Measurements from ENCODE around the gene TMEM165.
A peak's percentile ranks its signal among the peaks of the same experiment; 100 is the strongest.
"Not testable (repeated sequence)": the region's sequence is repeated elsewhere in the genome, so short reads cannot be mapped to it uniquely, and the experiment has no call there.

Gene TMEM165

GRCh38 chr4:55354648-55355047, 41.1 kb upstream of the TMEM165 start:
- no peak for TF ChIP-seq Cebpa-rat (IDR thresholded peaks at IDR 0.05)
- Histone ChIP-seq H3K36me3 (peaks cover 0 to 39% (median 30%) of the 10 kb centered on the region in 11 experiments; a peak in 19 of 22 replicates), H3K4me3 (no peak overlapping the region), H3K27ac (no peak overlapping the region), H3K9me3 (replicated peaks in 1 of 11) (peaks cover 14 to 37% (median 26%) of the 10 kb centered on the region in 11 experiments), H4K20me1 (no peaks in the 10 kb centered on the region), H3K4me1 (peaks cover 8 to 59% (median 24%) of the 10 kb centered on the region in 10 experiments; a peak in 18 of 20 replicates), H3K4me2 (peak overlapping the region in 1 of 11 experiments; percentile 32; a peak in 1 of 22 replicates), H3K27me3 (no peaks in the 10 kb centered on the region), H3K9ac (no peak overlapping the region)

GRCh38 chr4:55355555-55355954, 40.2 kb upstream of the TMEM165 start:
- H3K4me2 ChIP-seq = no peak overlapping the region
- no peaks in the 10 kb centered on the region for H4K20me1 ChIP-seq
- H3K27me3 ChIP-seq = no peaks in the 10 kb centered on the region
- TF ChIP-seq Cebpa-rat (IDR thresholded peaks at IDR 0.05) = no peak
- no peak overlapping the region for H3K9ac ChIP-seq
- H3K9me3 ChIP-seq (replicated peaks in 1 of 11) = peaks cover 14 to 37% (median 26%) of the 10 kb centered on the region in 11 experiments
- no peak overlapping the region for H3K27ac ChIP-seq
- H3K4me1 ChIP-seq = peaks cover 8 to 65% (median 27%) of the 10 kb centered on the region in 10 experiments; a peak in 18 of 20 replicates
- no peak overlapping the region for H3K4me3 ChIP-seq
- H3K36me3 ChIP-seq = peaks cover 0 to 40% (median 30%) of the 10 kb centered on the region in 11 experiments; a peak in 19 of 22 replicates

GRCh38 chr4:55356991-55357461, 38.7 kb upstream of the TMEM165 start:
- peaks cover 8 to 64% (median 27%) of the 10 kb centered on the region in 10 experiments; a peak in 18 of 20 replicates for H3K4me1 ChIP-seq
- no peak overlapping the region for H3K9ac ChIP-seq
- no peaks in the 10 kb centered on the region for H3K27me3 ChIP-seq
- no peaks in the 10 kb centered on the region for H4K20me1 ChIP-seq
- no peak overlapping the region for H3K4me3 ChIP-seq
- H3K4me2 ChIP-seq = peak overlapping the region in 5 of 11 experiments; percentile 31 to 90 (median 70); a peak in 10 of 22 replicates
- H3K36me3 ChIP-seq = peaks cover 0 to 31% (median 20%) of the 10 kb centered on the region in 11 experiments; a peak in 19 of 22 replicates
- no peak for TF ChIP-seq Cebpa-rat (IDR thresholded peaks at IDR 0.05)
- peaks cover 14 to 23% (median 20%) of the 10 kb centered on the region in 11 experiments for H3K9me3 ChIP-seq (replicated peaks in 1 of 11)
- H3K27ac ChIP-seq = peak overlapping the region in 4 of 11 experiments; percentile 33 to 84 (median 74); a peak in 7 of 22 replicates

- Histone ChIP-seq H3K9ac (0 out of 22 replicates have a peak overlapping the region, but pooled peaks of 1 of the 11 experiments have one; percentile 66), H3K27ac (peak overlapping the region in 10 of 11 experiments; percentile 35 to 84 (median 64); a peak in 19 of 22 replicates), H3K27me3 (no peaks in the 10 kb centered on the region), H3K9me3 (replicated peaks in 1 of 11) (peaks cover 3 to 11% (median 8%) of the 10 kb centered on the region in 11 experiments), H3K36me3 (peaks cover 0 to 19% (median 9%) of the 10 kb centered on the region in 11 experiments; a peak in 16 of 22 replicates), H3K4me1 (peaks cover 10 to 69% (median 27%) of the 10 kb centered on the region in 10 experiments; a peak in 18 of 20 replicates), H3K4me3 (no peak overlapping the region), H3K4me2 (peak overlapping the region in 10 of 11 experiments; percentile 8 to 90 (median 42); a peak in 16 of 22 replicates), H4K20me1 (no peaks in the 10 kb centered on the region)
- no peak for TF ChIP-seq Cebpa-rat (IDR thresholded peaks at IDR 0.05)
Measured at GRCh38 chr4:55358246-55358645, 37.5 kb upstream of the TMEM165 start.

- Histone ChIP-seq H3K4me3 (no peak overlapping the region; a peak in 1 of 20 replicates), H3K27ac (peak overlapping the region; percentile 31 to 84 (median 63); a peak in 19 of 22 replicates), H3K36me3 (peaks cover 1 to 15% (median 5%) of the 10 kb centered on the region in 11 experiments; a peak in 13 of 22 replicates), H3K4me1 (peaks cover 13 to 73% (median 27%) of the 10 kb centered on the region in 10 experiments; a peak in 18 of 20 replicates), H4K20me1 (no peaks in the 10 kb centered on the region), H3K27me3 (no peaks in the 10 kb centered on the region), H3K4me2 (peak overlapping the region in 10 of 11 experiments; percentile 8 to 90 (median 54); a peak in 19 of 22 replicates), H3K9ac (peak overlapping the region in 6 of 11 experiments; percentile 8 to 66 (median 44); a peak in 7 of 22 replicates), H3K9me3 (replicated peaks in 1 of 11) (peaks cover 0 to 7% (median 4%) of the 10 kb centered on the region in 11 experiments; a peak in 19 of 22 replicates)
- TF ChIP-seq Cebpa-rat (IDR thresholded peaks at IDR 0.05) = peak in 4 of 11 experiments; percentile 17 to 82 (median 52); a peak in 4 of 22 replicates
Measured at GRCh38 chr4:55358668-55359067, 37.1 kb upstream of the TMEM165 start.

- Histone ChIP-seq H3K4me3 (no peak overlapping the region), H3K4me1 (peaks cover 13 to 71% (median 27%) of the 10 kb centered on the region in 10 experiments; a peak in 18 of 20 replicates), H4K20me1 (no peaks in the 10 kb centered on the region), H3K9me3 (replicated peaks in 1 of 11) (no peaks in the 10 kb centered on the region), H3K27me3 (no peaks in the 10 kb centered on the region), H3K9ac (peak overlapping the region in 6 of 11 experiments; percentile 19 to 66 (median 44); a peak in 10 of 22 replicates), H3K27ac (peak overlapping the region in 10 of 11 experiments; percentile 31 to 84 (median 64); a peak in 19 of 22 replicates), H3K36me3 (peaks cover 0 to 13% (median 0%) of the 10 kb centered on the region in 11 experiments; a peak in 5 of 22 replicates), H3K4me2 (peak overlapping the region in 8 of 11 experiments; percentile 10 to 90 (median 72); a peak in 15 of 22 replicates)
- no peak for TF ChIP-seq Cebpa-rat (IDR thresholded peaks at IDR 0.05)
Measured at GRCh38 chr4:55359397-55359916, 36.3 kb upstream of the TMEM165 start.

- H3K27me3 ChIP-seq; H3K9me3 ChIP-seq (replicated peaks in 1 of 11); H4K20me1 ChIP-seq; H3K27ac ChIP-seq; H3K9ac ChIP-seq; H3K4me3 ChIP-seq: not testable (repeated sequence)
- H3K4me2 ChIP-seq = 0 out of 22 replicates have a peak overlapping the region, but pooled peaks of 1 of the 11 experiments have one; percentile 1
- peaks cover 13 to 54% (median 19%) of the 10 kb centered on the region in 10 experiments; a peak in 18 of 20 replicates for H3K4me1 ChIP-seq
- H3K36me3 ChIP-seq = peaks cover 0 to 25% (median 6%) of the 10 kb centered on the region in 11 experiments; a peak in 7 of 22 replicates
Measured at GRCh38 chr4:55362938-55363337, 32.8 kb upstream of the TMEM165 start.

GRCh38 chr4:55363691-55364351, 31.9 kb upstream of the TMEM165 start:
- peaks cover 0 to 25% (median 6%) of the 10 kb centered on the region in 11 experiments; a peak in 8 of 22 replicates for H3K36me3 ChIP-seq
- no peaks in the 10 kb centered on the region for H4K20me1 ChIP-seq
- no peaks in the 10 kb centered on the region for H3K9me3 ChIP-seq (replicated peaks in 1 of 11)
- H3K27ac ChIP-seq = peak overlapping the region in 2 of 11 experiments; percentile 19 to 32; a peak in 2 of 22 replicates
- H3K4me3 ChIP-seq = no peak overlapping the region
- no peaks in the 10 kb centered on the region for H3K27me3 ChIP-seq
- H3K9ac ChIP-seq = 0 out of 22 replicates have a peak overlapping the region, but pooled peaks of 1 of the 11 experiments have one; percentile 8
- H3K4me1 ChIP-seq = peaks cover 6 to 46% (median 13%) of the 10 kb centered on the region in 10 experiments; a peak in 18 of 20 replicates
- TF ChIP-seq Cebpa-rat (IDR thresholded peaks at IDR 0.05) = no peak
- H3K4me2 ChIP-seq = peak overlapping the region in 3 of 11 experiments; percentile 1 to 30 (median 15); a peak in 2 of 22 replicates
